ENCODE measurements around the gene CHPF. TPM values are rescaled to one million over a fixed set of nuclear protein-coding genes. Genes with fewer than 3 reads are reported as not detected.

CHPF gene
- total RNA-seq, 1 experiment from 2014 or later: 228 TPM

GRCh38 chr2:219567791-219568361 lies 24.3 kb upstream of the CHPF start:
- ChIA-PET POLR2A (no interaction called here), CTCF (no interaction called here), RAD21 (ENCODE audit: low non-redundant PET in 1 of 2, low total read pairs in 2 of 2, uncharacterized antibody in 2 of 2, unreplicated experiment in 2 of 2) (no interaction called here)
- Histone ChIP-seq H3K4me1 (ENCODE audit: control insufficient read depth in 1 of 2, insufficient read depth in 2 of 2, low read length in 2 of 2) (no peaks in the 10 kb centered on the region), H3K4me3 (replicated peaks in 1 of 2; ENCODE audit: low read depth in 1 of 2, low read length in 2 of 2) (no peak overlapping the region), H3K9me3 (ENCODE audit: control insufficient read depth in 1 of 2, insufficient read depth in 1 of 2, low read depth in 1 of 2, low read length in 2 of 2) (no peaks in the 10 kb centered on the region), H3K27me3 (ENCODE audit: insufficient read depth, low read length) (no peaks in the 10 kb centered on the region), H3K9ac (ENCODE audit: low read length) (no peak overlapping the region), H3K27ac (ENCODE audit: low read depth, low read length) (no peak overlapping the region), H3K79me2 (ENCODE audit: insufficient read depth, low read length) (no peaks in the 10 kb centered on the region), H2AFZ (ENCODE audit: low read depth, low read length, poor library complexity, severe bottlenecking) (no peak overlapping the region), H3K9me2 (ENCODE audit: insufficient read depth) (no peaks in the 10 kb centered on the region), H4K20me1 (ENCODE audit: insufficient read depth) (no peaks in the 10 kb centered on the region), H3K36me3 (ENCODE audit: control insufficient read depth in 1 of 2, insufficient read depth in 2 of 2, low read length in 2 of 2) (no peaks in the 10 kb centered on the region), H3K4me2 (ENCODE audit: low read length) (no peak overlapping the region)
- TF ChIP-seq EGR1 (IDR thresholded peaks at IDR 0.05; ENCODE audit: low read depth): no peak
- intact Hi-C loops (cut with micrococcal nuclease): no loop called here
- no TSS peak for BruUV-seq (replicated peaks)
- no peak for DNase-seq (ENCODE audit: low read depth, low spot score)
- no peak for ATAC-seq

GRCh38 chr2:219567131-219567530 lies 23.5 kb upstream of the CHPF start:
- no peaks in the 10 kb centered on the region for H3K79me2 ChIP-seq (ENCODE audit: insufficient read depth, low read length)
- ChIA-PET POLR2A (no interaction called here), RAD21 (ENCODE audit: low non-redundant PET in 1 of 2, low total read pairs in 2 of 2, uncharacterized antibody in 2 of 2, unreplicated experiment in 2 of 2) (no interaction called here), CTCF (no interaction called here)
- DNase-seq (ENCODE audit: low read depth, low spot score): no peak
- TF ChIP-seq YY1 (IDR thresholded peaks at IDR 0.05; ENCODE audit: extremely low read depth, insufficient replicate concordance, low read depth, low read length) (no peak), SIN3A (IDR thresholded peaks at IDR 0.05; ENCODE audit: low read depth) (no peak), ZBTB33 (IDR thresholded peaks at IDR 0.05; ENCODE audit: extremely low read depth, insufficient replicate concordance, low read length) (no peak), RAD21 (IDR thresholded peaks at IDR 0.05; ENCODE audit: low read depth) (no peak), CBX3 (IDR thresholded peaks at IDR 0.05; ENCODE audit: low read depth) (no peak), EGR1 (IDR thresholded peaks at IDR 0.05; ENCODE audit: low read depth) (no peak), POLR2AphosphoS5 (IDR thresholded peaks at IDR 0.05; ENCODE audit: low read depth, low read length) (no peak), CEBPB (IDR thresholded peaks at IDR 0.05; ENCODE audit: low read depth) (no peak), SP1 (IDR thresholded peaks at IDR 0.05; ENCODE audit: low read depth) (no peak), POLR2A (IDR thresholded peaks at IDR 0.05; ENCODE audit: borderline replicate concordance, extremely low read depth, insufficient read depth, insufficient read length) (no peak), SRF (IDR thresholded peaks at IDR 0.05; ENCODE audit: low read depth) (no peak), ZNF274 (IDR thresholded peaks at IDR 0.05; ENCODE audit: low read depth, low read length) (no peak), CTCF (IDR thresholded peaks at IDR 0.05 in 2 of 3, conservative IDR thresholded peaks at IDR 0.05 in 1 of 3; ENCODE audit: borderline replicate concordance in 1 of 3, insufficient read depth in 1 of 3, low read depth in 2 of 3, low read length in 2 of 3) (no peak), ZFX (IDR thresholded peaks at IDR 0.05) (no peak)
- TF ChIP-seq, protein P1, sequence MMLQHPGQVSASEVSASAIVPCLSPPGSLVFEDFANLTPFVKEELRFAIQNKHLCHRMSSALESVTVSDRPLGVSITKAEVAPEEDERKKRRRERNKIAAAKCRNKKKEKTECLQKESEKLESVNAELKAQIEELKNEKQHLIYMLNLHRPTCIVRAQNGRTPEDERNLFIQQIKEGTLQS (IDR thresholded peaks at IDR 0.05): no peak
- H2AFZ ChIP-seq (ENCODE audit: low read depth, low read length, poor library complexity, severe bottlenecking): no peak overlapping the region
- intact Hi-C loops (cut with micrococcal nuclease): no loop called here
- H3K27ac ChIP-seq (ENCODE audit: low read depth, low read length): no peak overlapping the region
- BruUV-seq (replicated peaks): no TSS peak
- no peak overlapping the region for H3K4me2 ChIP-seq (ENCODE audit: low read length)
- H3K4me3 ChIP-seq (replicated peaks in 1 of 2; ENCODE audit: low read depth in 1 of 2, low read length in 2 of 2): no peak overlapping the region
- H3K9ac ChIP-seq (ENCODE audit: low read length): no peak overlapping the region
- H4K20me1 ChIP-seq (ENCODE audit: insufficient read depth): no peaks in the 10 kb centered on the region
- H3K27me3 ChIP-seq (ENCODE audit: insufficient read depth, low read length): no peaks in the 10 kb centered on the region
- ATAC-seq: no peak
- no peaks in the 10 kb centered on the region for H3K9me3 ChIP-seq (ENCODE audit: control insufficient read depth in 1 of 2, insufficient read depth in 1 of 2, low read depth in 1 of 2, low read length in 2 of 2)
- H3K36me3 ChIP-seq (ENCODE audit: control insufficient read depth in 1 of 2, insufficient read depth in 2 of 2, low read length in 2 of 2): no peaks in the 10 kb centered on the region
- no peaks in the 10 kb centered on the region for H3K4me1 ChIP-seq (ENCODE audit: control insufficient read depth in 1 of 2, insufficient read depth in 2 of 2, low read length in 2 of 2)
- no peaks in the 10 kb centered on the region for H3K9me2 ChIP-seq (ENCODE audit: insufficient read depth)

Data from HCT116 (cell line).